B cell (primary cell): ENCODE measurements around the gene AIF1. TPM values are rescaled to one million over a fixed set of nuclear protein-coding genes. Genes with fewer than 3 reads are reported as not detected.

ENCODE experiments used
- ATAC-seq: fragments of 200-7000 bp; cut with Tn5 transposase; one replicate; pipeline ENCODE4 v1.10.0; 2021; ENCODE audit warnings: low read depth, mild to moderate bottlenecking, moderate number of reproducible peaks, moderate library complexity
- CTCF ChIA-PET: fragments of 350-600 bp; sonication (Branson Sonifier 250); formaldehyde crosslinking; loops from one replicate; lab custom pipeline; 2021; ENCODE audit warnings: antibody characterized with exemption, inconsistent platforms; lab: Charles Lee
- POLR2A ChIA-PET: fragments of 350-600 bp; sonication (Branson Sonifier 250); formaldehyde crosslinking; loops from one replicate; lab custom pipeline; 2021; ENCODE audit warnings: antibody characterized with exemption; lab: Charles Lee
- DNase-seq: peaks from one replicate; pipeline ENCODE4 v3.0.0; 2013
- H2AFZ ChIP-seq: 2 replicates; pipeline ENCODE4 v1.6.1; 2012; ENCODE audit warnings: mild to moderate bottlenecking, low read depth, low read length; ENCODE audit not compliant: insufficient read depth, poor library complexity, severe bottlenecking
- H3K27ac ChIP-seq, 2 donors: 1 replicate in 1 of 2; 2 replicates in 1 of 2; pipeline ENCODE4 v1.5.1; 2012 to 2013; ENCODE audit warnings: low read length in 2 of 2, mild to moderate bottlenecking in 2 of 2, moderate library complexity in 1 of 2
- H3K27me3 ChIP-seq, 4 experiments: fragments of 200-600 bp in 1 of 4; sonication (generic) in 1 of 4; replicated peaks in 1 of 4; 1 replicate in 2 of 4; 2 replicates in 2 of 4; pipeline versions ENCODE4 v1.6.1 to v1.7.0; 2013 to 2016; ENCODE audit warnings: low read length in 3 of 4, mild to moderate bottlenecking in 2 of 4, mixed read lengths in 1 of 4, moderate library complexity in 1 of 4; ENCODE audit not compliant: insufficient read depth in 4 of 4, control insufficient read depth in 3 of 4; ENCODE audit errors: control extremely low read depth in 1 of 4
- H3K36me3 ChIP-seq, 2 experiments: replicated peaks in 1 of 2; 1 replicate in 1 of 2; 2 replicates in 1 of 2; pipeline versions ENCODE4 v1.6.1 to v1.7.1; 2013; ENCODE audit warnings: low read length in 1 of 2; ENCODE audit not compliant: insufficient read depth in 2 of 2, control insufficient read depth in 1 of 2; ENCODE audit errors: control extremely low read depth in 1 of 2, extremely low read depth in 1 of 2
- H3K4me1 ChIP-seq, 2 donors: fragments of 200-600 bp in 1 of 2; sonication (generic) in 1 of 2; 1 replicate in 1 of 2; 2 replicates in 1 of 2; pipeline versions ENCODE4 v1.5.1 to v1.6.1; 2013 to 2017; ENCODE audit warnings: low read length in 2 of 2; ENCODE audit not compliant: control insufficient read depth in 2 of 2, insufficient read depth in 2 of 2
- H3K4me2 ChIP-seq: replicated peaks from 2 replicates; pipeline ENCODE3; 2012; ENCODE audit warnings: mild to moderate bottlenecking, low read depth, low read length; ENCODE audit not compliant: poor library complexity, severe bottlenecking
- H3K4me3 ChIP-seq, 5 experiments: fragments of 200-600 bp in 1 of 5; sonication (generic) in 1 of 5; 1 replicate in 3 of 5; 2 replicates in 2 of 5; pipeline versions ENCODE4 v1.5.1 to v1.7.0; 2011 to 2016; ENCODE audit warnings: low read length in 4 of 5, mild to moderate bottlenecking in 4 of 5, low read depth in 2 of 5, control low read depth in 1 of 5, moderate library complexity in 1 of 5; ENCODE audit not compliant: insufficient read depth in 1 of 5; ENCODE audit errors: control extremely low read depth in 1 of 5, extremely low read depth in 1 of 5
- H3K79me2 ChIP-seq: fragments of 200-600 bp; sonication (generic); one replicate; pipeline ENCODE4 v1.6.0; 2016; ENCODE audit warnings: low read length; ENCODE audit not compliant: control insufficient read depth, insufficient read depth
- H3K9ac ChIP-seq: fragments of 200-600 bp; sonication (generic); 2 replicates; pipeline ENCODE4 v1.6.1; 2017; ENCODE audit warnings: mild to moderate bottlenecking, low read length, moderate library complexity
- H3K9me3 ChIP-seq, 3 donors: one replicate each; pipeline versions ENCODE4 v1.6.1 to v1.7.1; 2013; ENCODE audit warnings: low read length in 2 of 3; ENCODE audit not compliant: control insufficient read depth in 2 of 3, insufficient read depth in 1 of 3; ENCODE audit errors: control extremely low read depth in 1 of 3
- H4K20me1 ChIP-seq: 2 replicates; pipeline ENCODE4 v1.6.0; 2012; ENCODE audit warnings: mild to moderate bottlenecking, low read length; ENCODE audit not compliant: insufficient read depth, control insufficient read depth, poor library complexity, severe bottlenecking
- H3K27ac Mint-ChIP-seq: one replicate; pipeline ENCODE4 v1.8.0; 2021; ENCODE audit warnings: mixed read lengths
- H3K27me3 Mint-ChIP-seq: one replicate; pipeline ENCODE4 v1.8.0; 2021; ENCODE audit warnings: mixed read lengths
- H3K4me1 Mint-ChIP-seq: one replicate; pipeline ENCODE4 v1.8.0; 2021; ENCODE audit warnings: mixed read lengths
- H3K4me3 Mint-ChIP-seq: one replicate; pipeline ENCODE4 v1.8.0; 2021; ENCODE audit warnings: mixed read lengths
- H3K9me3 Mint-ChIP-seq: one replicate; pipeline ENCODE4 v1.8.0; 2022; ENCODE audit warnings: mixed read lengths; ENCODE audit not compliant: insufficient read depth
- CTCF ChIP-seq: fragments of 200-600 bp; IDR thresholded peaks from one replicate; pipeline ENCODE4 v1.8.0; 2022; ENCODE audit warnings: antibody characterized with exemption, mild to moderate bottlenecking
- EZH2 ChIP-seq: IDR thresholded peaks from 2 replicates; pipeline ENCODE4 v1.6.1; 2012; ENCODE audit warnings: borderline replicate concordance, low read depth, mild to moderate bottlenecking, moderate library complexity, low read length; ENCODE audit not compliant: insufficient read depth, poor library complexity, severe bottlenecking
- WGBS: methylation state at CpG from one replicate; pipeline ENCODE4 v1.1.5; 2013; ENCODE audit warnings: missing lambda C conversion rate; ENCODE audit not compliant: insufficient coverage; 5-methylcytosine and 5-hydroxymethylcytosine counted together
- intact Hi-C: fragments of 100-400 bp; cut with micrococcal nuclease; formaldehyde crosslinking; loops from one replicate; pipeline ENCODE4 v1.10.0; 2022
- polyA plus RNA-seq: library from polyadenylated mRNA; depleted of rRNA; stranded (reverse); fragments of >200 nt; gene quantifications from 2 replicates; pipeline ENCODE4 v1.2.3, GENCODE V29; 2012
- total RNA-seq, 2 donors: library from RNA; stranded (reverse); fragments of 120-200 nt in 1 of 2; gene quantifications; 1 replicate in 1 of 2; 2 replicates in 1 of 2; pipeline versions ENCODE4 v1.2.3 to v1.2.4, GENCODE V29; 2013 to 2022

Gene AIF1
- total and polyA plus RNA-seq, 2 donors (not counting 1 experiment from before 2014, with no cell fraction given), result 1.3 to 7.5 TPM

GRCh38 chr6:31579546-31580437 lies 35.2 kb upstream of the AIF1 start:
- no peak for DNase-seq
- H3K9me3 ChIP-seq, result no peaks in the 10 kb centered on the region
- peak overlapping the region; percentile 88 for H3K4me2 ChIP-seq
- H3K9ac ChIP-seq, result peak overlapping the region; percentile 97
- no peaks in the 10 kb centered on the region for H3K27me3 ChIP-seq
- H3K79me2 ChIP-seq, result peaks cover 85% of the 10 kb centered on the region
- Mint-ChIP-seq H3K4me3 (peak overlapping the region; percentile 98), H3K9me3 (no peaks in the 10 kb centered on the region), H3K27me3 (no peaks in the 10 kb centered on the region), H3K27ac (peak overlapping the region; percentile 99), H3K4me1 (peaks cover 83% of the 10 kb centered on the region)
- no peak overlapping the region for H2AFZ ChIP-seq
- H3K36me3 ChIP-seq, result peaks cover 2 to 39% of the 10 kb centered on the region in 2 experiments
- H3K4me3 ChIP-seq, result peak overlapping the region; percentile 51 to 100 (median 85)
- ChIA-PET POLR2A (interaction anchor here (0.6 to 42.6 kb wide), 8 partner anchors 5 to 933 kb away, joined by 3 to 1450 read pairs (median 7); partner anchors contain the start of genes ATP6V1G2, DDX39B, LST1 and LTA), CTCF (interaction anchor here (0.8 to 35.3 kb wide), 8 partner anchors 16 to 253 kb away, joined by 3 to 2241 read pairs (median 6); partner anchors contain the start of genes ATP6V1G2, DDX39B, LST1 and LTA)
- peak overlapping the region; percentile 95 to 97 for H3K27ac ChIP-seq
- no peak for ATAC-seq
- H4K20me1 ChIP-seq, result peaks cover 33% of the 10 kb centered on the region
- WGBS, result 81% methylated on average over 4 of the region's 8 CpGs
- peaks cover 65 to 83% of the 10 kb centered on the region in 2 donors for H3K4me1 ChIP-seq
- intact Hi-C loops, result loop anchor here (1.0 to 2.0 kb wide), 2 partner anchors 21 to 28 kb away; no protein-coding TSS in a partner anchor
- TF ChIP-seq EZH2, result no peak
- no peak for TF ChIP-seq CTCF
